HEK293 (cell line): Measurements from ENCODE around the gene OSBP2.

ENCODE experiments used
- CTCF ChIA-PET: fragments of 350-600 bp; formaldehyde crosslinking; extraction: SDS; loops from one replicate; lab custom pipeline; 2021; ENCODE audit warnings: antibody characterized with exemption; lab: Yijun Ruan, JAX
- POLR2A ChIA-PET: fragments of 300-600 bp; formaldehyde crosslinking; extraction: SDS; loops from one replicate; lab custom pipeline; 2020; ENCODE audit warnings: antibody characterized with exemption, inconsistent platforms; lab: Yijun Ruan, JAX
- H3K27ac ChIP-seq: fragments of 200-500 bp; sonication (Bioruptor generic); 2 replicates; pipeline ENCODE4 v1.5.1; 2014; ENCODE audit warnings: low read depth, low read length, control low read depth, inconsistent platforms; ENCODE audit errors: extremely low read depth
- H3K36me3 ChIP-seq, 2 experiments: fragments of 200-500 bp in 1 of 2; sonication (Bioruptor generic) in 1 of 2; 1 replicate in 1 of 2; 2 replicates in 1 of 2; pipeline ENCODE4 v1.5.1; 2014 to 2017; ENCODE audit warnings: inconsistent platforms in 2 of 2, low read length in 2 of 2; ENCODE audit not compliant: control insufficient read depth in 2 of 2, insufficient read depth in 1 of 2
- H3K4me1 ChIP-seq: fragments of 200-500 bp; sonication (Bioruptor generic); 2 replicates; pipeline ENCODE4 v1.5.1; 2014; ENCODE audit warnings: mild to moderate bottlenecking, low read length, inconsistent platforms; ENCODE audit not compliant: control insufficient read depth, insufficient read depth
- H3K4me3 ChIP-seq: 2 replicates; pipeline ENCODE4 v1.5.1; 2011; ENCODE audit warnings: low read depth, mild to moderate bottlenecking, control low read depth, low read length, moderate library complexity
- H3K9me3 ChIP-seq: fragments of 200-500 bp; sonication (Bioruptor generic); 2 replicates; pipeline ENCODE4 v1.5.1; 2014; ENCODE audit warnings: low read depth, low read length, inconsistent platforms; ENCODE audit not compliant: control insufficient read depth, insufficient read depth
- KLF7 ChIP-seq: fragments of 450-650 bp; formaldehyde crosslinking; IDR thresholded peaks from 2 replicates; pipeline ENCODE4 v1.5.1; 2016; ENCODE audit warnings: missing biosample characterization, missing genetic modification characterization, borderline replicate concordance
- KLF8 ChIP-seq: fragments of 450-650 bp; formaldehyde crosslinking; IDR thresholded peaks from 2 replicates; pipeline ENCODE4 v1.5.1; 2016; ENCODE audit warnings: missing biosample characterization, missing genetic modification characterization
- ZBTB10 ChIP-seq: fragments of 450-650 bp; formaldehyde crosslinking; IDR thresholded peaks from 2 replicates; pipeline ENCODE4 v1.5.1; 2016; ENCODE audit warnings: missing biosample characterization, missing genetic modification characterization
- ZFHX2 ChIP-seq: fragments of 450-650 bp; formaldehyde crosslinking; conservative IDR thresholded peaks from 2 replicates; pipeline ENCODE4 v1.5.1; 2016; ENCODE audit warnings: missing biosample characterization, missing genetic modification characterization
- ZIC2 ChIP-seq: fragments of 450-650 bp; formaldehyde crosslinking; IDR thresholded peaks from 2 replicates; pipeline ENCODE4 v1.5.1; 2016; ENCODE audit warnings: missing biosample characterization, missing genetic modification characterization
- ZNF10 ChIP-seq: fragments of 450-650 bp; formaldehyde crosslinking; IDR thresholded peaks from 2 replicates; pipeline ENCODE4 v1.5.1; 2017; ENCODE audit warnings: missing biosample characterization, missing genetic modification characterization
- ZNF138 ChIP-seq: fragments of 450-650 bp; formaldehyde crosslinking; IDR thresholded peaks from 2 replicates; pipeline ENCODE4 v1.5.1; 2016; ENCODE audit warnings: missing biosample characterization, missing genetic modification characterization, borderline replicate concordance
- ZNF19 ChIP-seq: fragments of 450-650 bp; formaldehyde crosslinking; IDR thresholded peaks from 2 replicates; pipeline ENCODE4; 2016; ENCODE audit warnings: missing biosample characterization, missing genetic modification characterization, low read depth
- ZNF24 ChIP-seq: fragments of 450-650 bp; formaldehyde crosslinking; IDR thresholded peaks from 2 replicates; pipeline ENCODE4 v1.5.1; 2016; ENCODE audit warnings: missing biosample characterization, missing genetic modification characterization
- ZNF26 ChIP-seq: fragments of 450-650 bp; formaldehyde crosslinking; IDR thresholded peaks from 2 replicates; pipeline ENCODE4 v1.5.1; 2016; ENCODE audit warnings: missing biosample characterization, missing genetic modification characterization
- ZNF350 ChIP-seq: fragments of 450-650 bp; formaldehyde crosslinking; IDR thresholded peaks from 2 replicates; pipeline ENCODE4 v1.5.0; 2017; ENCODE audit warnings: missing biosample characterization, mild to moderate bottlenecking, missing genetic modification characterization
- ZNF366 ChIP-seq: fragments of 450-650 bp; formaldehyde crosslinking; conservative IDR thresholded peaks from 2 replicates; pipeline ENCODE4 v1.5.1; 2016; ENCODE audit warnings: missing biosample characterization, missing genetic modification characterization
- ZNF433 ChIP-seq: fragments of 450-650 bp; formaldehyde crosslinking; IDR thresholded peaks from 2 replicates; pipeline ENCODE4 v1.5.1; 2016; ENCODE audit warnings: missing biosample characterization, missing genetic modification characterization, low read depth
- ZNF600 ChIP-seq: fragments of 450-650 bp; formaldehyde crosslinking; IDR thresholded peaks from 2 replicates; pipeline ENCODE4 v1.5.1; 2016; ENCODE audit warnings: missing biosample characterization, missing genetic modification characterization
- ZNF747 ChIP-seq: fragments of 450-650 bp; formaldehyde crosslinking; IDR thresholded peaks from 2 replicates; pipeline ENCODE4 v1.5.1; 2016; ENCODE audit warnings: missing biosample characterization, missing genetic modification characterization
- TF ChIP-seq, protein P1 (sequence below): fragments of 450-650 bp; formaldehyde crosslinking; IDR thresholded peaks from 2 replicates; pipeline ENCODE4 v1.5.1; 2016; ENCODE audit warnings: missing biosample characterization, missing genetic modification characterization
- TF ChIP-seq, protein P2 (sequence below): fragments of 450-650 bp; formaldehyde crosslinking; IDR thresholded peaks from 2 replicates; pipeline ENCODE4 v1.5.1; 2016; ENCODE audit warnings: missing biosample characterization, missing genetic modification characterization
- TF ChIP-seq, protein P3 (sequence below): fragments of 450-650 bp; formaldehyde crosslinking; IDR thresholded peaks from 2 replicates; pipeline ENCODE4 v1.5.1; 2016; ENCODE audit warnings: missing biosample characterization, missing genetic modification characterization
- TF ChIP-seq, protein P4 (sequence below): fragments of 450-650 bp; formaldehyde crosslinking; conservative IDR thresholded peaks from 2 replicates; pipeline ENCODE4 v1.5.1; 2016; ENCODE audit warnings: low read depth, missing biosample characterization, missing genetic modification characterization

The OSBP2 gene

DNA sequence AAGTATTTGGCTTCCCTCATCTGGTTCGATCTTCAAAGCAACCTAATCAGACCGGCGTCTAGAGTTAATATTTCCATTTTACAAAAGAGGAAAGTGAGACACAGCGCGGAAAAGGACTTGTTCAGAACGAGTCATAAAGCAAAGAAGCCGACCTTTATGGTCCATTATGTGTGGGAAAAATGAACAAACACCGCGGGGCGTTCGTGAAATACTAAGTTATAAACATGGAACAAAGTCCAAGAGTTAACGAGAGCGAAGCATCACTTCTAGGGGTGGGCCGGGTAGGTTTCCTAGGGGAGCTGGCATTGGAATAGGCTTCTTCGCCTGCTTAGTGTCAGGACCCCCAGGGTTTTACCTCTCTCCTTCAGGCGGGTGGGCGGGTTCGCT lies 27.6 kb upstream of the OSBP2 start:
- H3K4me3 ChIP-seq = peak overlapping the region; percentile 84

GRCh38 chr22:30667494-30668385 lies 26.9 kb upstream of the OSBP2 start, which contains the start of gene DUSP18:
TSS of gene DUSP18 (minus strand) at chr22:30667875. CDS start at chr22:30664003, 3,872 bp downstream.
- no peaks in the 10 kb centered on the region for H3K9me3 ChIP-seq
- peaks cover under 1 to 12% of the 10 kb centered on the region in 2 experiments; a peak in 1 of 3 replicates for H3K36me3 ChIP-seq
- peak within 1 kb of the TSS; percentile 46; the same call in 1 of the 2 replicates for H3K27ac ChIP-seq
- ChIA-PET POLR2A (interaction anchor here (0.5 to 1.2 kb wide), 3 partner anchors 32 to 135 kb away, joined by 3 to 7 read pairs (median 3); partner anchors contain the start of genes SLC35E4 and TCN2), CTCF (interaction anchor here (0.6 to 1.3 kb wide), 6 partner anchors 33 to 440 kb away, joined by 3 to 8 read pairs (median 4); partner anchors contain the start of gene SELENOM)
- peak within 1 kb of the TSS; percentile 84 for H3K4me3 ChIP-seq
- no peaks in the 10 kb centered on the region for H3K4me1 ChIP-seq
- TF ChIP-seq KLF8 (tag by site-specific recombination) = peak; percentile 87; the same call in 1 of the 2 replicates
- TF ChIP-seq ZNF138 (tag by site-specific recombination) = no peak
- no peak for TF ChIP-seq ZNF747 (tag by site-specific recombination)
- TF ChIP-seq, protein P1, sequence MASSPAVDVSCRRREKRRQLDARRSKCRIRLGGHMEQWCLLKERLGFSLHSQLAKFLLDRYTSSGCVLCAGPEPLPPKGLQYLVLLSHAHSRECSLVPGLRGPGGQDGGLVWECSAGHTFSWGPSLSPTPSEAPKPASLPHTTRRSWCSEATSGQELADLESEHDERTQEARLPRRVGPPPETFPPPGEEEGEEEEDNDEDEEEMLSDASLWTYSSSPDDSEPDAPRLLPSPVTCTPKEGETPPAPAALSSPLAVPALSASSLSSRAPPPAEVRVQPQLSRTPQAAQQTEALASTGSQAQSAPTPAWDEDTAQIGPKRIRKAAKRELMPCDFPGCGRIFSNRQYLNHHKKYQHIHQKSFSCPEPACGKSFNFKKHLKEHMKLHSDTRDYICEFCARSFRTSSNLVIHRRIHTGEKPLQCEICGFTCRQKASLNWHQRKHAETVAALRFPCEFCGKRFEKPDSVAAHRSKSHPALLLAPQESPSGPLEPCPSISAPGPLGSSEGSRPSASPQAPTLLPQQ = peak; percentile 68; the same call in 1 of the 2 replicates
- no peak for TF ChIP-seq ZNF366
- 0 out of 2 replicates have a peak, but pooled peaks have one; percentile 40 for TF ChIP-seq ZNF24 (tag by site-specific recombination)
- TF ChIP-seq ZNF350 = no peak
- peak; percentile 93 for TF ChIP-seq ZNF600 (tag by site-specific recombination)
- TF ChIP-seq ZBTB10 (tag by site-specific recombination) = peak; percentile 54; the same call in 1 of the 2 replicates
- no peak for TF ChIP-seq ZNF26 (tag by site-specific recombination)
- TF ChIP-seq KLF7 (tag by site-specific recombination) = peak; percentile 53
- TF ChIP-seq, protein P2, sequence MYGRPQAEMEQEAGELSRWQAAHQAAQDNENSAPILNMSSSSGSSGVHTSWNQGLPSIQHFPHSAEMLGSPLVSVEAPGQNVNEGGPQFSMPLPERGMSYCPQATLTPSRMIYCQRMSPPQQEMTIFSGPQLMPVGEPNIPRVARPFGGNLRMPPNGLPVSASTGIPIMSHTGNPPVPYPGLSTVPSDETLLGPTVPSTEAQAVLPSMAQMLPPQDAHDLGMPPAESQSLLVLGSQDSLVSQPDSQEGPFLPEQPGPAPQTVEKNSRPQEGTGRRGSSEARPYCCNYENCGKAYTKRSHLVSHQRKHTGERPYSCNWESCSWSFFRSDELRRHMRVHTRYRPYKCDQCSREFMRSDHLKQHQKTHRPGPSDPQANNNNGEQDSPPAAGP = peak; percentile 24
- TF ChIP-seq, protein P3, sequence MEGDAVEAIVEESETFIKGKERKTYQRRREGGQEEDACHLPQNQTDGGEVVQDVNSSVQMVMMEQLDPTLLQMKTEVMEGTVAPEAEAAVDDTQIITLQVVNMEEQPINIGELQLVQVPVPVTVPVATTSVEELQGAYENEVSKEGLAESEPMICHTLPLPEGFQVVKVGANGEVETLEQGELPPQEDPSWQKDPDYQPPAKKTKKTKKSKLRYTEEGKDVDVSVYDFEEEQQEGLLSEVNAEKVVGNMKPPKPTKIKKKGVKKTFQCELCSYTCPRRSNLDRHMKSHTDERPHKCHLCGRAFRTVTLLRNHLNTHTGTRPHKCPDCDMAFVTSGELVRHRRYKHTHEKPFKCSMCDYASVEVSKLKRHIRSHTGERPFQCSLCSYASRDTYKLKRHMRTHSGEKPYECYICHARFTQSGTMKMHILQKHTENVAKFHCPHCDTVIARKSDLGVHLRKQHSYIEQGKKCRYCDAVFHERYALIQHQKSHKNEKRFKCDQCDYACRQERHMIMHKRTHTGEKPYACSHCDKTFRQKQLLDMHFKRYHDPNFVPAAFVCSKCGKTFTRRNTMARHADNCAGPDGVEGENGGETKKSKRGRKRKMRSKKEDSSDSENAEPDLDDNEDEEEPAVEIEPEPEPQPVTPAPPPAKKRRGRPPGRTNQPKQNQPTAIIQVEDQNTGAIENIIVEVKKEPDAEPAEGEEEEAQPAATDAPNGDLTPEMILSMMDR = peak; percentile 51

More for the DNA sequence above, 27.6 kb upstream of the OSBP2 start:
- peak; percentile 48; the same call in 1 of the 2 replicates for TF ChIP-seq ZNF10 (tag by site-specific recombination)
- TF ChIP-seq, protein P4, sequence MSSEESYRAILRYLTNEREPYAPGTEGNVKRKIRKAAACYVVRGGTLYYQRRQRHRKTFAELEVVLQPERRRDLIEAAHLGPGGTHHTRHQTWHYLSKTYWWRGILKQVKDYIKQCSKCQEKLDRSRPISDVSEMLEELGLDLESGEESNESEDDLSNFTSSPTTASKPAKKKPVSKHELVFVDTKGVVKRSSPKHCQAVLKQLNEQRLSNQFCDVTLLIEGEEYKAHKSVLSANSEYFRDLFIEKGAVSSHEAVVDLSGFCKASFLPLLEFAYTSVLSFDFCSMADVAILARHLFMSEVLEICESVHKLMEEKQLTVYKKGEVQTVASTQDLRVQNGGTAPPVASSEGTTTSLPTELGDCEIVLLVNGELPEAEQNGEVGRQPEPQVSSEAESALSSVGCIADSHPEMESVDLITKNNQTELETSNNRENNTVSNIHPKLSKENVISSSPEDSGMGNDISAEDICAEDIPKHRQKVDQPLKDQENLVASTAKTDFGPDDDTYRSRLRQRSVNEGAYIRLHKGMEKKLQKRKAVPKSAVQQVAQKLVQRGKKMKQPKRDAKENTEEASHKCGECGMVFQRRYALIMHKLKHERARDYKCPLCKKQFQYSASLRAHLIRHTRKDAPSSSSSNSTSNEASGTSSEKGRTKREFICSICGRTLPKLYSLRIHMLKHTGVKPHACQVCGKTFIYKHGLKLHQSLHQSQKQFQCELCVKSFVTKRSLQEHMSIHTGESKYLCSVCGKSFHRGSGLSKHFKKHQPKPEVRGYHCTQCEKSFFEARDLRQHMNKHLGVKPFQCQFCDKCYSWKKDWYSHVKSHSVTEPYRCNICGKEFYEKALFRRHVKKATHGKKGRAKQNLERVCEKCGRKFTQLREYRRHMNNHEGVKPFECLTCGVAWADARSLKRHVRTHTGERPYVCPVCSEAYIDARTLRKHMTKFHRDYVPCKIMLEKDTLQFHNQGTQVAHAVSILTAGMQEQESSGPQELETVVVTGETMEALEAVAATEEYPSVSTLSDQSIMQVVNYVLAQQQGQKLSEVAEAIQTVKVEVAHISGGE (tag by site-specific recombination) = no peak
- 0 out of 2 replicates have a peak, but pooled peaks have one; percentile 5 for TF ChIP-seq ZIC2 (tag by site-specific recombination)
- TF ChIP-seq ZNF433 (tag by site-specific recombination) = no peak
- TF ChIP-seq ZNF19 (tag by site-specific recombination) = no peak
- TF ChIP-seq ZFHX2 (tag by site-specific recombination) = 0 out of 2 replicates have a peak, but pooled peaks have one; percentile 8
- TF ChIP-seq, all 188 proteins: peak for 3
- Histone ChIP-seq H3K9me3 (no peaks in the 10 kb centered on the region), H3K36me3 (peaks cover 6 to 15% of the 10 kb centered on the region in 2 experiments; a peak in 2 of 3 replicates), H3K4me1 (no peaks in the 10 kb centered on the region), H3K27ac (peak overlapping the region; percentile 46; the same call in 1 of the 2 replicates)
- ChIA-PET CTCF (interaction anchor here (0.9 to 1.3 kb wide), 3 partner anchors 12 to 86 kb away, joined by 3 to 7 read pairs (median 3); no protein-coding TSS in a partner anchor), POLR2A (interaction anchor here (0.7 to 1.2 kb wide), 2 partner anchors 31 to 1366 kb away, joined by 4 to 7 read pairs; partner anchors contain the start of gene SLC35E4)
